Measurements from ENCODE around the gene PIEZO2.

Gene PIEZO2

DNA sequence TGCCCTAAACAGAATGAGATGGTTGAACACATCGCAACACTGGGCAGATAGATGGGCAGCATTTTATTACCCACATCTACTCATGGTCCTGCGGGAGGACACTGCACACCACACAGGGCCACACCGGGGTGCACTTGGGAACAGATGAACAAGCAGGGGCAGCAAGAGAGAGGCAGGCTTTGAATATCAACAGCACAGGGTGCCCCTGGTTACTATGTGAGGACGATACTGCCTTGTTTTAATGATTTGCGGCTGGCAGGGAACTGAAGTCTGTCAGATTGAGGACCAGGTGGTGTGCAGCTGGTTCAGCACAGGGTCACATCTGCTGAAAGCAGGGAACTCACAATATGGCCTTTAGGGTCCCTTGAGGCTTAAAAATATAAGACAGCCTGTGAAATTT lies 195.7 kb downstream of the PIEZO2 start:
- Histone ChIP-seq H3K9ac (ENCODE audit: low read length) (no peak overlapping the region), H3K36me3 (ENCODE audit: control insufficient read depth, insufficient read depth, low read length) (no peaks in the 10 kb centered on the region), H3K27ac (ENCODE audit: low read depth, low read length) (no peak overlapping the region), H3K27me3 (ENCODE audit: control insufficient read depth, insufficient read depth, low read length) (no peaks in the 10 kb centered on the region), H3K4me1 (ENCODE audit: control insufficient read depth, insufficient read depth, low read length) (no peaks in the 10 kb centered on the region), H3K4me3 (ENCODE audit: low read length) (no peak overlapping the region)

DNA sequence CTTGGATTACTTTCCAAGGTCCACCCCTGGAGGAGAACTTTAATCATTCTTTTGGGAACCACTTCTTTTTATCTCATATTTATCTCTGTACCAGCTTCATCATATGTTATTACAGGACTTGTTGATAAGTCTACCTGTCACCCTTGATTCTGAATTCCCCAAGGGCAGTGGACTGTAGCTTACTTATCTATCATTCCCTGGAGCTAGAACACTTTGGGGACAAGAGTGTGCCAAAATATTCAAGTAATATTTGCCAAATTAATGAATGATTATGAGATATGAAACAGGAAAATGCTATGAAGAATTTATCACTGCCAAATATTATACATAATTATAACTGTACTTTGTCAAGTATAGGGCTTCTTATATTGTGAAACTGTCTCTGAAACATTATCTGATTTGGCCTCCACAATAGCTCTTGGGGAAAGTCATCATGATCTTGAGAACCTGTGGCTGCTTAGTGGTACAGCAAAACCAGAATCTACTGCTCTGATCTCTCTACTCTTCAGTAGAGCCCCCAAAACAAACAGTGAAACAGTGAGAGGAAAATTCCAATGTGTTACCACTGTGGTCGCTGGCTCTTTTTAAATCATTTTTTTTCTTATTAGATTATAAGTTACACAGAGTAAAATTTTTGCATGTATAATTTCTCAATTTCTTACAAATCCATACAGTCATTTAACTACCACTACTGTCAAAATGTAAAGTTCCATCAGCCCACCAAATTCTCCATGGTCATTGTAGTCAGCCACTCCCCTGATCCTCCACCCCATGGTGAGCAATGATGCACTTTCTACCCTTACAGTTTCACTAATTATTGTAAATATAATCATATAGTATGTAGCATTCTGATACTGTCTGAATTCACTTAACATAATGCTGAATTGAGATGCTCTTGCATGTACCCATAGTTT lies 197.5 kb downstream of the PIEZO2 start:
- Histone ChIP-seq H3K27me3 (ENCODE audit: control insufficient read depth, insufficient read depth, low read length) (no peaks in the 10 kb centered on the region), H3K9ac (ENCODE audit: low read length) (no peak overlapping the region), H3K4me3 (ENCODE audit: low read length) (no peak overlapping the region)

DNA sequence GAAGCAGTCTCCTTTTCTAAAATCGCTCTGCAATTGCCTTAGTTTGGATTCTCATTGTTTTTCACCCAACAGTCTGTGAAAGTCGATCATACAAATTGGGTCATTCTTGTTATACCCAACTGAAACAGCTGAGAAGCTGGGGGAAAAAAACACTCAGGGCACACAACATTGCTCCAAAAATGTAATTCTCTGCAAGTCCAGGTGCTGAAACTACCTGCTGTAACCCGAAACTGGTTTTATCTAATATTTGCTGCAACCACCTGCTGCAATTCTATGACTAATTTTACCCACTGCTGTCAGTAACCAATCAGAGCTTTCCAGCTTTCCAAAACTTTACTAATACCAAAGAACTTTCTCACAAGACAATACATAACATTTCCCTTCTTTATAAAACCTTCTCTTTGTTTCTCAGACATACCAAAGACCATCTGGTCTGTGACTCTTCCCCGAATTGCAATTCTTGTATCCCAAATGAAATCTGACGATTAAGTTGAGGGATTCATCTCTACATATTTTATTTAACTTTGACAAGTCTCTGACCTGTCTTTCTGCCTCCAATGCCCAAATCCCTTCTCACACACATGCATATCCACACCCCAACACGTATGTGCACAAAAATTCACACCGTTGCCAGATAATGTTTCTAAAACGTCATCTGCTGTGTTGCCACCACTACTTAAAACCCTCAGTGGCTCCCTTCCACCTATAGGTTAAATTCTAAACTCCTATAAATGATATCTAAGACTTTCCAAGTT lies 198.3 kb downstream of the PIEZO2 start:
- Histone ChIP-seq H3K9ac (ENCODE audit: low read length) (no peak overlapping the region), H3K4me1 (ENCODE audit: control insufficient read depth, insufficient read depth, low read length) (no peaks in the 10 kb centered on the region), H3K27ac (ENCODE audit: low read depth, low read length) (no peak overlapping the region), H3K4me3 (ENCODE audit: low read length) (no peak overlapping the region), H3K36me3 (ENCODE audit: control insufficient read depth, insufficient read depth, low read length) (no peaks in the 10 kb centered on the region), H3K27me3 (ENCODE audit: control insufficient read depth, insufficient read depth, low read length) (no peaks in the 10 kb centered on the region)

More for the DNA sequence above, 197.5 kb downstream of the PIEZO2 start:
- H3K36me3 ChIP-seq (ENCODE audit: control insufficient read depth, insufficient read depth, low read length) = no peaks in the 10 kb centered on the region
- no peak overlapping the region for H3K27ac ChIP-seq (ENCODE audit: low read depth, low read length)
- H3K4me1 ChIP-seq (ENCODE audit: control insufficient read depth, insufficient read depth, low read length) = no peaks in the 10 kb centered on the region

DNA sequence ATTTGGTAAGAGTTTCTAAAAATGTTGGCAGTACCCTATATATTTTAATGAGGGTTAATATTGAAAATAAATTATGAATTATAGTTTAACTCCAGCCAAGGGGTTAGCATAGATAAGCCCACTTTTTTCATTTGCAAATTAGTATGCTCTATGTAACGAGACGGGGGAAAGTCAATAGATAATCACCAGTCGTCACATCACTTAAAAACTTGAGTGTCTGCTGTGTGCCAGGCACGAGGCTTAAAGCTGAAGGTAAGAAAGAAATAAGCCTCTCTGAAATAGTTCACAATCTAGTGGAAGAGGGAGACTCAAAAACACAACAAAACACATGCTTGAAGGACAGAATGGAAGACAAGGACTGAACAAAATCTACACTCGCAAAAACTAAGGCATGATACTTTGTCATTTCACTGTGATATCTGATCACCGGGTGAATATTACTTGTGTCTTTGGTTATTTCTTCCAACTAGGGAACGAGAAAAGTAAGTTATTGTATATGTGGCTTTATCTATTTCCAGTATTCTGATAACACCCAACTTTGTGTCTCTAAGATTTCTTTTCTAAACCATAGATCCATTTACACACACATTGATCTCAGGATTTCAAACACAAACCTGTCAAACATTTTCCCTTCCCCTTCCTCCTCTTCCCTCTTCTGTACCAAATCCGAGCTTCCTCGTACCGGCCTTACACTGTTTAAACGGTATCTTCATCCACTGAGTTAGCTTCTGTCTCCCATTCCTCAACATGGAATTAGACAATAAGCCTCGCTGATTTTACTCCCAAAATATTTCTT lies 199.1 kb downstream of the PIEZO2 start:
- Histone ChIP-seq H3K36me3 (ENCODE audit: control insufficient read depth, insufficient read depth, low read length) (no peaks in the 10 kb centered on the region), H3K27ac (ENCODE audit: low read depth, low read length) (no peak overlapping the region), H3K27me3 (ENCODE audit: control insufficient read depth, insufficient read depth, low read length) (no peaks in the 10 kb centered on the region), H3K4me1 (ENCODE audit: control insufficient read depth, insufficient read depth, low read length) (no peaks in the 10 kb centered on the region), H3K4me3 (ENCODE audit: low read length) (no peak overlapping the region), H3K9ac (ENCODE audit: low read length) (no peak overlapping the region)

DNA sequence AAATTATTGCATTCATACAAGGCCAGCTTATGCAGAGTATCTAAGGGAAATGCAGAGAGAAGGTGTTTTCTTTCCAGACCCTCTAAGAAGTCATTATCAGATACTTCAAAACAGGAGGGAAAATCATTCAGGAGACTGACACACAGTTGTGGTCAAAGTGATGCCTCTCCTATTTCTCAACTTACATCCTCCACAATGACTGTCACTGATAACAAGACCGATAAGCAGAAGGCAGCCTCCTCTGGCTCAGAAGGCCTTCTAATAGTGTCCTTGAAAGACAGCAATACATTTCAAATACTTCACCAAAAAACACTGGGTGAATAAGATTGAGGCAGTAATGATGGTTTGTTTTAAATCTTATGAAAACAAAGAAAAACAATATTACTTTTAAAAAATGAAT lies 199.7 kb downstream of the PIEZO2 start:
- H3K4me3 ChIP-seq (ENCODE audit: low read length) = no peak overlapping the region
- no peak overlapping the region for H3K27ac ChIP-seq (ENCODE audit: low read depth, low read length)

DNA sequence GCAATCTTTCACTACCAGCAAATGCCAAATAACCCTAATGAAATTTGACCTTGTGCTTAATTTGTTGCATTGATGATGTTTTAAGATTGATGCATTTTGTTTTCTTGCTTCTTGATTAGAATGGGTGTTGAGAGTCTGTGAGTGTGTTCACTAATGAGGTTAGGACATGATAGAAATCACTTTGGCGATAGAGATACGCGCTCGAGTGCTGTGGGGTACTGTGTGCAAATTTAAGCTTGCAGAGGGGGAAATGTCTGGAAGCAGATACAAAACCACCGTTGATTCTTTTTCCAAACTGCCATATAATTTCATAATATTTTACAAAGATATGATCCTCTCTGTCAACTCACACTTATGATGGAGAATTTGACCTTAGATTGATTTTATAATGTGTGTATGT lies 200.9 kb downstream of the PIEZO2 start:
- no peaks in the 10 kb centered on the region for H3K4me1 ChIP-seq (ENCODE audit: control insufficient read depth, insufficient read depth, low read length)

More for the DNA sequence above, 199.7 kb downstream of the PIEZO2 start:
- H3K27me3 ChIP-seq (ENCODE audit: control insufficient read depth, insufficient read depth, low read length) = no peaks in the 10 kb centered on the region
- H3K36me3 ChIP-seq (ENCODE audit: control insufficient read depth, insufficient read depth, low read length) = no peaks in the 10 kb centered on the region
- no peaks in the 10 kb centered on the region for H3K4me1 ChIP-seq (ENCODE audit: control insufficient read depth, insufficient read depth, low read length)
- H3K9ac ChIP-seq (ENCODE audit: low read length) = no peak overlapping the region

DNA sequence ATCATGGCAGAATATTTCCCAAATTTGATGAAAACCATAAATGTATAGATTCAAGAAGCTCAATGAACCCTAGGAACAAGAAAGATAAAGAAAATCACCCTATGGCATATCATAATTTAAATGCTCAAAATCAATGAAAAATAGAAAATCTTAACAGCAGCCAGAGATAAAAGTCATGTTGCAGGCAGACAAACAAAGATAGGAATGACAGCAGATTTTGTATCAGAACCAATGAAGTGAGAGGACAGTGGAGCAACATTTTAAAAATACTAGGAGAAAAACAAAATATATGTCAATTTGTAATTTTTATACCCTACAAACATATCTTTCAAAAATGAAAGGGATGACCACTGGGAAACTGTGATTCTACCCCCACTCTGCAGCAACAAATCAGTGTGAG lies 203.3 kb downstream of the PIEZO2 start:
- Histone ChIP-seq H3K4me1 (ENCODE audit: control insufficient read depth, insufficient read depth, low read length) (no peaks in the 10 kb centered on the region), H3K27me3 (ENCODE audit: control insufficient read depth, insufficient read depth, low read length) (no peaks in the 10 kb centered on the region), H3K9ac (ENCODE audit: low read length) (no peak overlapping the region), H3K4me3 (ENCODE audit: low read length) (no peak overlapping the region), H3K36me3 (ENCODE audit: control insufficient read depth, insufficient read depth, low read length) (no peaks in the 10 kb centered on the region), H3K27ac (ENCODE audit: low read depth, low read length) (no peak overlapping the region)

More for the DNA sequence above, 200.9 kb downstream of the PIEZO2 start:
- H3K27me3 ChIP-seq (ENCODE audit: control insufficient read depth, insufficient read depth, low read length) = no peaks in the 10 kb centered on the region
- H3K36me3 ChIP-seq (ENCODE audit: control insufficient read depth, insufficient read depth, low read length) = no peaks in the 10 kb centered on the region
- no peak overlapping the region for H3K9ac ChIP-seq (ENCODE audit: low read length)
- H3K27ac ChIP-seq (ENCODE audit: low read depth, low read length) = no peak overlapping the region
- H3K4me3 ChIP-seq (ENCODE audit: low read length) = no peak overlapping the region

DNA sequence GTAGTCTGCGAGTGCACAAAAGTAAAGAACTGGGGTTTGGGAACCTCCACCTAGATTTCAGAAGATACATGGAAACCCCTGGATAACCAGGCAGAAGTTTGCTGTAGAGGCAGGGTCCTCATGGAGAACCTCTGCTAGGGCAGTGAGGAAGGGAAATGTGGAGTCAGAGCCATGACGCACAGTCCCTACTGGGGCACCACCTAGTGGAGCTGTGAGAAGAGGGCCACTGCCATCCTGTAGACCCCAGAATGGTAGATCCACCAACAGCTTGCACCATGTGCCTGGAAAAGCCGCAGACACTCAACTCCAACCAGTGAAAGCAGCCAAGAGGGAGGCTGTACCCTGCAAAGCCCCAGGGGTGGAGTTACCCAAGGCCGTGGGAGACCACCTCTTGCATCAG lies 206.4 kb downstream of the PIEZO2 start:
- H3K27ac ChIP-seq (ENCODE audit: low read depth, low read length) = no peak overlapping the region
- H3K27me3 ChIP-seq (ENCODE audit: control insufficient read depth, insufficient read depth, low read length) = no peaks in the 10 kb centered on the region
- no peak overlapping the region for H3K9ac ChIP-seq (ENCODE audit: low read length)
- H3K4me3 ChIP-seq (ENCODE audit: low read length) = no peak overlapping the region
- H3K36me3 ChIP-seq (ENCODE audit: control insufficient read depth, insufficient read depth, low read length) = no peaks in the 10 kb centered on the region
- H3K4me1 ChIP-seq (ENCODE audit: control insufficient read depth, insufficient read depth, low read length) = no peaks in the 10 kb centered on the region

DNA sequence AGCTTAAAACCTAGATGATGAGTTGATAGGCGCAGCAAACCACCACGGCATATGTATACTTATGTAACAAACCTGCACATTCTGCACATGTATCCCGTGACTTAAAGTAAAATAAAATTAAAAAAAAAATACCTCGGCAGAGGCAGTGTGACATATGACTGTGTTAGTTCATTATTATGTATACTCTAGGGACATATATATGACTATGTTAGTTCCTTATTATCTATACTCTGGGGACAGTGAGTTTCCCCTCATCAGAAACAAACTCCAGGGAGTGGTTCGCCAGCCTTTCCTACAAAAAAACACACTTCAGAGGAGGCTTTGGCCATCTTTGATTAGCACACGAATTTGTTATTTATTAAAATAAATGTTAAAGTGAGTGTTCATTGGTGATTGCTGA lies 209.5 kb downstream of the PIEZO2 start:
- Histone ChIP-seq H3K36me3 (ENCODE audit: control insufficient read depth, insufficient read depth, low read length) (no peaks in the 10 kb centered on the region), H3K27ac (ENCODE audit: low read depth, low read length) (no peak overlapping the region), H3K9ac (ENCODE audit: low read length) (no peak overlapping the region), H3K4me1 (ENCODE audit: control insufficient read depth, insufficient read depth, low read length) (peaks cover 5% of the 10 kb centered on the region), H3K4me3 (ENCODE audit: low read length) (no peak overlapping the region), H3K27me3 (ENCODE audit: control insufficient read depth, insufficient read depth, low read length) (no peaks in the 10 kb centered on the region)

DNA sequence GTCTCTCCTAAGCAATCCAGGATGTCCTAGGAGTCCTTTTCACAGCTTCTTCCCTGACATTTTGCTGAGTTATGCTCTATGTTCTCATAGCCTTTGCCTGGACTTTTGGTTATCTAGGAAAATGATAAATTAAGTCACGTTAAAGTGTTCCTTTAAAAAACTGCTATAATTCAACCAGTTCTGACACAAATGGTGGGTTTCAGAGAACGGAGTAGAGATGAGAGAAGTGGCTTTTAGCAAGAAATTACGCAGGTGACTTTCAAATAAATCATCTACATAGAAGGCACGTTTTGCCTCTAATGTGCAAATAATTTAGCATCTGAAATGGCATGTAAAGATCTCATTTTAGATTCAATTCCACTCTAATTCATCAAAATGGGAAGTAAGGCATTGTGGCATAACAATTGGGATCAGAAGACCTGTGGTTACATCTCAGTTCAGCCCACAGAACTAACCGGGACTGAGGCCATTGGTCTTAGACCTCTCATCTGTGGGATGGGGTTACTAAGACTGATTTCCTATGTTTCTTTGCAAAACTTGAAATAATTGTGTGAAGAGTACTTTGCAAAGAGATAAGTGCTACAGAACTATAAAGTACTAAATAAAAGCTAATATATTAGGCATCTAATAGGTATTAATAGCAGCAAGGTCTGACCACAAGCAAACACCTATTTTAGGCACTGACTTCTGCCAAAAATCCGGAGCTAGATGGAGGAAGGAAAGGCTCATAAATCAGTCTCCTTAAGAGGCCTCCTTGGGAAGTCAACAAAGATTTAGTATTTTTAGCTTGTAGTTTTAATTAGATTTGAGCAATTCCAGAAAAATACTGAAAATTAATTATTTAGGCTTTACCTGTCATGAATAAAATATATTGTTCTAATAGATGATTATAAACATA lies 211.4 kb downstream of the PIEZO2 start:
- Histone ChIP-seq H3K4me1 (ENCODE audit: control insufficient read depth, insufficient read depth, low read length) (peaks cover 5% of the 10 kb centered on the region), H3K27ac (ENCODE audit: low read depth, low read length) (no peak overlapping the region), H3K9ac (ENCODE audit: low read length) (no peak overlapping the region), H3K4me3 (ENCODE audit: low read length) (no peak overlapping the region), H3K36me3 (ENCODE audit: control insufficient read depth, insufficient read depth, low read length) (no peaks in the 10 kb centered on the region), H3K27me3 (ENCODE audit: control insufficient read depth, insufficient read depth, low read length) (no peaks in the 10 kb centered on the region)

DNA sequence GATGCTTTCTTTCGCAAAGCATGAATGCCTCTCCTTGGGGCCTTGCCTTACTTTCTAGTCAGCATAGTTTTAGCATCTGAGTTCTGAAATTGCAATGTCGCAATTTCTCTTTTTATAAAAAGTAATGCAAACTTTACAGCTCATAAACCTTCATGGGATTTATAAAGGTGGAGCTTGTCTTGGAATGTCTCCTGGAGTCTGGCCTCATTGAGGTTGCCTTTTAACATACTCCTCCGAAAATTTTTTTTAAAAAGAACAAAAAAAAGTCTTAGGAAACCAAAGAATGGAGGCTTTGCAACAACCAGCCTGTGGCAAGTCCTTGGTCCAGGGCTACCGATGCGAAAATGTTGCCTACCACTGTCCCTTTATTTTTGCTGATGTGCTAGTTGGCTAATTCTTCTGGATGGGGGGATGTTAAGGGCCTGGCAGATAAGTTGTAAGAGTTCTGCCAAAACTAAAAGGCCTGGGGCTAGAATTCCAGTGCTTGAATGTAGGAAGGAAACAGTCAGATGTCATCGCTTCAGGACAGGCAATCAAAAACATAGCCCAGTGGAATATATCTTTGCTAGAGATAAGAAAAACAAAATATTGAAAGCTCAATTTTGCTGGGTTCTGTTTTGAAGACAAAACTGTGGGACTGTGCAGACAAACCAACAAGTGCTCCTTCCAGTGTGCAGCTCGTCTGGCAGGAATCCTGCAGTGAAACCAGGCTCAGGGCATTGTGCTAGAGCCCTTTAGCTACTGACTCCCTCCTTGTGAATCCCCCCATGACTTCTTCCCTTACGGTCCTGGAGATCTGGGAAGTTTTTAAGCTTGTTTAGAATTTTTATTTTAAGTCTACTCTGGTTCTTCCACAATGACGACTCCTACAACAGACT lies 213.0 kb downstream of the PIEZO2 start:
- no peak overlapping the region for H3K9ac ChIP-seq (ENCODE audit: low read length)
- peaks cover 5% of the 10 kb centered on the region for H3K4me1 ChIP-seq (ENCODE audit: control insufficient read depth, insufficient read depth, low read length)
- no peak overlapping the region for H3K4me3 ChIP-seq (ENCODE audit: low read length)
- no peaks in the 10 kb centered on the region for H3K36me3 ChIP-seq (ENCODE audit: control insufficient read depth, insufficient read depth, low read length)
- no peak overlapping the region for H3K27ac ChIP-seq (ENCODE audit: low read depth, low read length)
- no peaks in the 10 kb centered on the region for H3K27me3 ChIP-seq (ENCODE audit: control insufficient read depth, insufficient read depth, low read length)

Data from rectal smooth muscle tissue (tissue), 1 donor.